ENCODE results near the gene DACT1.

DACT1 gene

DNA sequence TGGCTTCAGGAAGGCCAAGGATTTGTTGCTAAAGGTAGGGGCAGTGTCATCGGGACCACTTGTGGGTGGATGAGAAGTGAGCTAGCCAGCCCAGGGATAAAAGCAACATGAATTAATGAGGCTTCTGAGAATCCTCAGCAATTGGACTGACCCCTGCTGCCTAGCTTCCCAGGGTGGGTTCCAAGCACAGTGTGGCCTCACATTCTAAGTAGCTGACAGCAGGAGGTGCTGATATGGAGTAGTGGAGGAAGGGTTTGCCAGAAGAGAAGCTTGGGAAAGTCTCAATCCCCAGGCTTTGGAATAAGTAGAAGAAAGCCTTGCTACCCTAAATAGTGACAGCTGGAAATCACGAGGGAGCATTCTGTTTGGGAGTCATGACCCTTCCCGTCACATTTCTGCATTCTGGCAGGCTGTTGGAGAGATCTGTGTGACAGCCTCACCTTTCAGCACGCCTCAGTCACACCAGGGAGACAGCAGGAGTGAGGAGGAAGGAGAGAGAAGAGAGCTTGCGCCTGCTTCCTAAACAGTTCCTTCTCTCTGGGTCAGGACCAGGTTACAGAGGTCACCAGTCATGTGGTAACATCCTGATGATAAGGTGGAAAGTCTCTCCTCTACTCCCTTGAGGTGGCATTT lies 31.2 kb downstream of the DACT1 start:
- no peak for DNase-seq (ENCODE audit: low spot score)

DNA sequence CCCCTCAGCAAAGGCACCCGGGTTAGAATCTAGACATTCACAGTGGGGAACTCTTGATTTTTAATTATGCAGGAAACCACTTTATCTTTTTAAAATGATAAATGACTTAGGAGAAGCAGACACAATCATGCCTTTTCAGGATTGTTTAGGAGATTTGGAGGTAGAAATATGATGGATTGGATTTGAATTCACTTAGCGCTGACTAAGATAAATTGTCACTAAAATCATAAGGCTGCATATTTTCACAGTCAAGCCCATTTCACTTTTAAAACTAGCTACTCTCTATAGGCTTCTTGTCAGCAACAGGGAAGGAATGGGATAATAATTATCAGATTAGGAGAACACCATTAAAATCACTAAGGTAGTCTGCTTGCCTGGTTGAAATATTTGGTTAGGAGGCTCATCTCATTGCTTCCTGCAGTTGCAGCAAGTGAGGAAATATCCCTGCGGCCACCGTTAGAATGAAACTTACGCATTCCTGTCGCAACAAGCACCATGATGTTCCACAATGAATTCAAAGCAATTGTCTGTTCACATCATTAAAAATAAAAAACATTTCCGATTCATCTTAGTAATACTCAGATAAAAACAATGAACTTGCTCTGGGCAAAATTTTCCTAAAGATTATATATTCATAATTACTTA lies 31.9 kb downstream of the DACT1 start:
- DNase-seq (ENCODE audit: low spot score), result no peak

DNA sequence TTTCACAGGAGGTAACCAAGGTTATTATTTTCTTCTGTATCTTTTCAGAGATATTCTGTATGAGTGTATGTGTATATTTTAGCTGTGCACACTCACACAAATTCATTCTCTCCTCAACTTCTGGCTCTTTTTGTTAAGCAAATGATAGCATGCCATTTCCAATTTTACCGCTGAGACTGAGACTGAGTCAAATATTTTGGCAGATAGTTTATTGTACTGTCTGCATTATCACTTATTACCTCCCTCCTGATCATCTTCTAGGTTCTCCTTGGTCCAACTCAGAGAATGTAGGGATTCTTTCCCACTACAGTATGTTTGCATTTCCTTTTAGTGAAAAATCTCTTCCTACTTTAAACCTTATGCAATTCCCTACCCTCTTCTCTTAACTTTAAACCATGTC lies 33.3 kb downstream of the DACT1 start:
- no peak for DNase-seq (ENCODE audit: low spot score)

DNA sequence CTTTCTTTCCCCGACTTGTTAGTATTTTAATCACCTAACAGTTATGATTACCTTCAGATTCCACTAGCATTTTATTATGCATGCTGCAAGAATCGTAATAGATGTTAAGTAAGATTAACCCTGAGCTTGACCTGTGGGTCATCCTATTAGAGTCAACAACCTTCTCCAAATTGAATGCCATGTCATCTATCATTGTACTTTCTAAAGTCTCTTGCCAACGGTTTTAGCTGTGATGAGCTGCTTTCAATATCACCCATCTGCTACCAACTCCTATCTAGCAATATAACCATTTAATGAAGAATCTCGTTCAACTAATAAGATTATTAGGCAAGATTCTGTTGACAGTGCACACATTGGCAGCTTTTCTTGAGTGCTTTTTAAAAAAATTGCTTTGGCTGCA lies 33.7 kb downstream of the DACT1 start:
- no peak for DNase-seq (ENCODE audit: low spot score)

DNA sequence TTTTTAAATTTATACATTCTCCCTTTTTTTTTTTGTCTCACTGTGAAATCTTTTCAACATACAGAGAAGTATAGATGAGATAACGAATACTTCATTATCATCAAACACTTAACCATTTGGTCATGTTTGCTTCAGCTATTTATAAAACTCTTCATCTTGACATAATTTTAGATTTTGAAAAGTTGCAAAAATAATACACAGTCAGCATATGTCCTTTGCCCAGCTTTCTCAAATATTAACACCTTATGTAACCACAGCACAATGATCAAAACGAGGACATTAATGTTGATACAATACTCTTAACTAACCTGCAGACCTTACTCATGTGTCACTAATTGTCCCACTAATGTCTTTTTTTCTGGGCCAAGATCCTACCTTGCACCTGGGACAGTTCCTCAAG lies 36.0 kb downstream of the DACT1 start:
- no peak for DNase-seq (ENCODE audit: low spot score)

DNA sequence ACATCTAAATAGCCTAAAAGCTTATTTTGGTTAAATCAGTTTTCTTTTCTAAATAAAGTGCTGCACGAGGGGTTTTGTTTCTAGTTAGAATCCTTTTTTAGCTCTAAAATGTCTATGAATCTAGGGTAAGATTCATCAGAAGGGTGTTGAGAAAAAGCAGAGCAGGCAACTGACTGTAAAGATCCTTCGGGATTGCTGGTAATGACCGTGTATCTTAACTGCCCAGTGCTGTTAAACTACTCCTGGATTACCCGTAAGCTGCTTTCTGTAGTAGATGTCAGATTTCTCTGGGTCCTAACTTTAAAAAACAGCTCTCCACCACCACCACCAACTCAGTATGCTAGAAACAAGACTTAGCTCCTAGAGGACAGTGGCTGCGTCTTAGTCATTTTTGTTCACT lies 39.2 kb downstream of the DACT1 start:
- DNase-seq (ENCODE audit: low spot score), result no peak

DNA sequence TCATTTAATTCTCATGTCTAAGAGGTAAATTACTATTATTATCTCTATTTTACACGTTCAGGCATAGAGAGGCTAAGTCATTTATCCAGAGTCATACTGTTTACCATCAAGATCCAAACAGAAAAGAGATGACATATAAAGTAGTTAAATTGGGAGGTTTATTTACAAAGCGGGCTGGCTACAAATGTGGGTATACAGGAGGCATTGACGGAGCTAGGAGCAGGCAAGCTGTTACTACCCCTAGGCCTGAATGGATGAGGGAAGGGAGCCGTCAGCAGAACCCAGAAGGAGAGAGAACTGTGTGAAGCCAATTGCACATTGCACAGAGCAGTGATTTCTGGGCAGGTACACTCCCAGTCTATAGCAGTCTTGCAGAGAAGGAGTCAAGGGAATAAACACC lies 39.8 kb downstream of the DACT1 start:
- no peak for DNase-seq (ENCODE audit: low spot score)

DNA sequence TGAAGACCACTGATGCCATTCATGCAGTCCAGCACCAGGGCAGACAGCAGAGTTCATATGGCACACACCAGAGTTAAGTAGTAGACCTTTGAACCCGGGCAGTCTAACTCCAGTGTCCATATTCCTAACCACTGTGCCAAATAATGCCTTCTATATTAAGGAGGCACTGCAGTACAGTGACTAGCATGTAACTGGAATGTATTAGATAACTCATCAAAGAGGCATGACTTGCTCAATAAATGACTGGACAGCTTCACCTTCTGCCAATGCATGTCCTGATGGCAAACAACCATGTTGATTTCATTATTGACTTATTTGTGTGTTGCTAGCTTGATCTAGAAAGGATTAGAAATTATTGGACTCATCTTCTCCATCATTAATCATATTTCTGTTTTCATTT lies 40.2 kb downstream of the DACT1 start:
- DNase-seq (ENCODE audit: low spot score), result peak; percentile 20

DNA sequence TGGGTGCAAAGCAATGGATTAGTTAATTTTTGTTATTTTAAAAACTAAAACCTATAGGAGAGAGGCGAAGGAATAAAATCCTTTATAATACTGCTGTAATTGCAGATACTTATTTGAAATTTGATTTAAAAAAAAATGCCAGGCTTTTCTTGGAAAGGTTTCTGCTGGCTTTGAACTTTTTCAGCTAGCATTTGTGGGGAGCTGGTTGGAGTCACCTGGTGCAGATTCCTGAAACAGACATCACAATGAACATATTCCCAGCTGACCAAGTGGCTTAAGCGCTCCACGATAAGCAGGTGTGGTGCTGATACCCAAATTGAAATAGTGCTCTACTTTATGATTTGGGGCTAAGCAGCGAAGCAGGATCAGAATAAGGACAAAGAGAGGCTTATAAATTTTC lies 42.9 kb downstream of the DACT1 start:
- no peak for DNase-seq (ENCODE audit: low spot score)

DNA sequence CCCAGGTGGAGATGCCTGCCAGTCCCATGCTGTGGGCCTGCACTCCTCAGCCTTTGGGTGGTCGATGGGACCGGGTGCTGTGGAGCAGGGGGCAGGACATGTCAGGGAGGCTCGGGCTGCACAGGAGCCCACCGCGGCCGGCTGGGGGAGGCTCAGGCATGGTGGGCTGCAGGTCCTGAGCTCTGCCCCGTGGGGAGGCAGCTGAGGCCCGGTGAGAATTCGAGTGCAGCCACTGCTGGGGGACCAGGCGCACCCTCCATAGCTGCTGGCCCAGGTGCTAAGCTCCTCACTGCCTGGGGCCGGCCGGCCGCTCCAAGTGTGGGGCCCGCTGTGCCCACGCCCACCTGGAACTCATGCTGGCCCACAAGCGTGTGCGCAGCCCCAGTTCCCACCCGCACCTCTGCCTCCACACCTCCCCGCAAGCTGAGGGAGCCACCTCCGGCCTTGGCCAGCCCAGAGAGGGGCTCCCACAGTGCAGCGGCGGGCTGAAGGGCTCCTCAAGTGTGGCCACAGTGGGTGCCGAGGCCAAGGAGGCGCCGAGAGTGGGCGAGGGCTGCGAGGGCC lies 49.6 kb downstream of the DACT1 start:
- no peak for DNase-seq (ENCODE audit: low spot score)

DNA sequence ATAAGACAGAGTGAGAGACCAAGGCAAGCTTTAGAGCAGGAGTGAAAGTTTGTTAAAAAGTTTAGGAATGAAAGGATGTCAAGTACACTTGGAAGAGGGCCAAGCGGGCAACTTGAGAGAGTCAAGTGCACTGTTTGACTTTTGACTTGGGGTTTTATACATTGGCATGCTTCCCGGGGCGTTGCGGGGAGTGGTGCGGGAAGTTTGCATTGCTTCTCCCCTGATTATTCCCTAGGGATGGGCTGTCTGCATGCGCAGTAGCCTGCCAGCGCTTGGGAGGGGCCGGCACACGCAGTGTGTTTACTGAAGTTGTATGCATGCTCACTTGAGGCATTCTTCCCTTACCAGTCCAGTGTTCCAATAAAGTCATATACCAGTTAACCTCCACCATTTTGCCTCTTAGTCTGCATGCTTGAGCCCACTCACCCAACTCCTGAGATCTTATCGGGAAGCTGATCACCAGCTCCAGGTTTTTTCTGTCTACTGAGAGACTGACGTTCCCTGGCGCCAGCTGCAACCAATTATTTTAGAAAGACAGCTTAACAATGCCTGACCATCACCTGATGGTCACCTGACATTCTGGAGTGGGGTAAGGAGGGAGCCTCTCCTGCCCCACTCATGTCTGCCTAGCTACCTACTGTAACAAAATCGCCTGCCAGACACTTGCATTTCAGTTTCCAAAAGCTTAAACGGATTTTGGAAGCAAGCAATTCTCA lies 53.2 kb downstream of the DACT1 start:
- DNase-seq (ENCODE audit: low spot score), result no peak

DNA sequence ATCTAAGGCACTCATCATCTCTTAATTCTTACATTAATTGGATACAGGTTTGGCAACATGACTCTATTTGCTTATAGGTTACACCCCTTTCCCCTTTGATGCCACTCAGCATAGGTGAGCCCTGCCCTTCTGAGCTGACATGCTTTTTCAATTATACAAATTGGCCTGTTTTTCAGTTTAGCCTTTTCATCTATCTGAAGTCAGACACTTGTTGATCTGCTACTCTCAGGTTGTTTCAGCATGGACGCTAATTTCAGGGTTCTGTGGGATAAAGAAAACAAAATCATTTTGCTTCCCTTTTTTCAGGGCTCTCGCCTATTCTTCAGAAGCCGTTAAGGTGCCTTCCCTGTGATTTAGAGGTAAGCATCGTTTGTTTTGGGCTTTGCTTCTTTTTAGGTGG lies 55.3 kb downstream of the DACT1 start:
- no peak for DNase-seq (ENCODE audit: low spot score)

DNA sequence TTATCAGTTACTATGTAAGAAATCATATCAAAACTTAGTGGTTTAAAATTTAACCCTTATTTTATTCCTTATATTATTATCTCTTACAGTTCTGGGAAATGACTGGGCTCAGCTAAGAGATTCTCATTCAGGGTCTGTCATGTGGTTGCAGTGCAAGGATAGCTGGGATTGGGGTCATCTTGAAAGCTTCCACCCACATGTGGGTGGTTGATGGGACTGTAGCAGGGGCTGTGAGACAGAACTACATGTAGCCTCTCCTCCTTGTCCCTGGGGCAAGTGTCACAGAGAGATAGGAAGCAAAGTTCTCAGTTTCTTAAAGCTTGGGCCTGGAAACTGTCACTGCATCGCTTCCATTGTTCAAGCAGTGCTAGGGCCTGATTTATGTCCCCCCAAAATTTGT lies 57.8 kb downstream of the DACT1 start:
- no peak for DNase-seq (ENCODE audit: low spot score)

DNA sequence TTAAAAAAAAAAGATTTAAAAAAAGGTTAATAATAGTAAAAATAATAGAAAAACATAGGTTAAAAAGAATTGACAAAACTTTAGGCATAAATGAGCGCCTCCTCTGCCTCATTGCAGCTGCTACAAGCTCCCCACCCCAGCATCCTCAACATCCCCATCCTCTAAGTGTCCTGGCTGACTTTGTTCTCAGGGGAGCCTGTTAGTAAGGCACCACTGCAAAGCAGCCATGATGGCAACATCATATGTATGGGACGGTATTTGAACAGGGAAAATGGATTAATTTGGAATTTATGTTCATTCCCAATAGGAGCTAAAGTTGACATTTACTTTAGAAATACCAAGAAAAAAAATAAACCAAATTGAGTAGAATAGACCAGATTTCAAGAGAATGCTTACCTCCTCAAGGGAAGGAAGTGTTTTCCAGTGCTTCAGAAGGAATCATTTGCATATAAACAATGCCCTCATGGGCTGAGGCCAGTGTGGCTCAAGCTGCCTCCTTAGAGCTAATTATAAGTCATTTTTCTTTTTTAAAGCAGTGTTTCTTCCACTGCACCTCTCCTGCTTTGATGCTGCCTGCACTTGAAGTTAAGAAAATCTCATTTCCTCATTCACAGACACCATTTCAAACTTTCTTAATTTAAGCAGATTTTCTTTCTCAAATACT lies 59.6 kb downstream of the DACT1 start:
- no peak for DNase-seq (ENCODE audit: low spot score)
